Activated CD4-positive, CD25-positive, alpha-beta regulatory T cell treated with anti-CD3 and anti-CD28 coated beads, Interleukin-2, amount 50 U/mL, for 24 hours (primary cell): ENCODE data around the gene NLGN2.
A peak's percentile ranks its signal among the peaks of the same experiment; 100 is the strongest.

ENCODE experiments used
- ATAC-seq, 2 donors: fragments of 150-1000 bp; cut with Tn5 transposase; one replicate each; pipeline ENCODE4 v1.10.0; 2021; ENCODE audit warnings: mild to moderate bottlenecking in 1 of 2, moderate library complexity in 1 of 2

Gene NLGN2

GRCh38 chr17:7392696-7393612 is 14.7 kb upstream of the NLGN2 start:
- no peak for ATAC-seq

GRCh38 chr17:7393613-7394451 is 13.8 kb upstream of the NLGN2 start:
- ATAC-seq, result peak; percentile 50 to 55

GRCh38 chr17:7394452-7395191 is 13.0 kb upstream of the NLGN2 start, which contains the start of gene PLSCR3:
Gene PLSCR3 (minus strand): TSS chr17:7394525. CDS start chr17:7394110, 415 bp downstream.
- peak; percentile 90 for ATAC-seq

GRCh38 chr17:7396147-7396546 is 11.5 kb upstream of the NLGN2 start:
- ATAC-seq, result no peak

- ATAC-seq, result no peak
Measured at GRCh38 chr17:7398612-7399011, 9.0 kb upstream of the NLGN2 start.

GRCh38 chr17:7403043-7403726 is 4.5 kb upstream of the NLGN2 start:
- ATAC-seq, result no peak

- ATAC-seq, result no peak
Measured at GRCh38 chr17:7403727-7403976, 4.0 kb upstream of the NLGN2 start.

GRCh38 chr17:7403977-7404736 is 3.5 kb upstream of the NLGN2 start, which contains the start of gene TMEM256:
Gene TMEM256 (minus strand): TSS chr17:7404097. CDS start chr17:7404084, 13 bp downstream.
- peak; percentile 96 to 97 for ATAC-seq

- ATAC-seq, result peak; percentile 34 to 44
Measured at GRCh38 chr17:7404737-7405349, 2.8 kb upstream of the NLGN2 start.

- ATAC-seq, result no peak
Measured at GRCh38 chr17:7405350-7406234, 2.1 kb upstream of the NLGN2 start.

- ATAC-seq, result no peak
Measured at GRCh38 chr17:7406235-7406825, 1.3 kb upstream of the NLGN2 start.

- ATAC-seq, result no peak
Measured at GRCh38 chr17:7407082-7407481, 563 bp upstream of the NLGN2 start.

GRCh38 chr17:7408252-7408727 is 645 bp downstream of the NLGN2 start:
- no peak for ATAC-seq

- no peak for ATAC-seq
Measured at GRCh38 chr17:7408863-7409262, 1.2 kb downstream of the NLGN2 start.

GRCh38 chr17:7409716-7410115 is 2.1 kb downstream of the NLGN2 start:
- no peak for ATAC-seq

GRCh38 chr17:7410634-7411426 is 3.2 kb downstream of the NLGN2 start:
- no peak for ATAC-seq

GRCh38 chr17:7411427-7411750 is 3.7 kb downstream of the NLGN2 start:
- ATAC-seq, result no peak

GRCh38 chr17:7413346-7413985 is 5.8 kb downstream of the NLGN2 start:
- no peak for ATAC-seq
